Suprapubic skin (tissue), 4 donors: ENCODE data around the gene SKAP2. TPM values are rescaled to one million over a fixed set of nuclear protein-coding genes. Genes with fewer than 3 reads are reported as not detected.

Experiments used
- DNase-seq, 2 donors: peaks; one replicate each; pipeline ENCODE4 v3.0.0-alpha.2; 2019; ENCODE audit warnings: low spot score in 2 of 2
- H3K27ac ChIP-seq: fragments of 200-600 bp; sonication (generic); one replicate; pipeline ENCODE4 v1.5.1; 2019
- H3K27me3 ChIP-seq: fragments of 200-600 bp; sonication (generic); one replicate; pipeline ENCODE4 v1.5.1; 2019
- H3K36me3 ChIP-seq: fragments of 200-600 bp; sonication (generic); one replicate; pipeline ENCODE4 v1.5.1; 2019
- H3K4me1 ChIP-seq: fragments of 200-600 bp; sonication (generic); one replicate; pipeline ENCODE4 v1.5.1; 2019
- H3K4me3 ChIP-seq: fragments of 200-600 bp; sonication (generic); one replicate; pipeline ENCODE4 v1.5.1; 2019; ENCODE audit warnings: mild to moderate bottlenecking
- H3K9me3 ChIP-seq: fragments of 200-600 bp; sonication (generic); one replicate; pipeline ENCODE4 v1.5.1; 2019
- EP300 ChIP-seq: sonication (generic); formaldehyde crosslinking; IDR thresholded peaks from one replicate; pipeline ENCODE4 v1.6.1; 2017; ENCODE audit warnings: antibody characterized with exemption
- POLR2A ChIP-seq, 2 donors: fragments of 450-650 bp; IDR thresholded peaks; one replicate each; pipeline ENCODE4 v1.6.1; 2017; ENCODE audit warnings: antibody characterized with exemption in 2 of 2, mild to moderate bottlenecking in 2 of 2, moderate library complexity in 2 of 2
- POLR2AphosphoS5 ChIP-seq, 3 donors: sonication (generic); formaldehyde crosslinking; IDR thresholded peaks; one replicate each; pipeline ENCODE4 v1.6.1; 2017; ENCODE audit warnings: antibody characterized with exemption in 3 of 3
- WGBS: methylation state at CpG from one replicate; pipeline ENCODE4 v1.1.5; 2018; 5-methylcytosine and 5-hydroxymethylcytosine counted together
- total RNA-seq, 4 donors: library from RNA; depleted of rRNA; stranded (reverse); fragments of >200 nt; gene quantifications; one replicate each; pipeline ENCODE4 v1.1.0, GENCODE V29; 2016
- TF ChIP-seq, protein P1 (sequence below), 2 donors: fragments of 200-600 bp in 1 of 2; fragments of 450-650 bp in 1 of 2; sonication (generic) in 1 of 2; IDR thresholded peaks; one replicate each; pipeline ENCODE4 v1.5.1; 2016 to 2019; ENCODE audit warnings: antibody characterized with exemption in 2 of 2, mild to moderate bottlenecking in 1 of 2, moderate library complexity in 1 of 2

Gene SKAP2
- total RNA-seq, 4 donors from 2014 or later = 21.3 to 34.4 (median 23.9) TPM

DNA sequence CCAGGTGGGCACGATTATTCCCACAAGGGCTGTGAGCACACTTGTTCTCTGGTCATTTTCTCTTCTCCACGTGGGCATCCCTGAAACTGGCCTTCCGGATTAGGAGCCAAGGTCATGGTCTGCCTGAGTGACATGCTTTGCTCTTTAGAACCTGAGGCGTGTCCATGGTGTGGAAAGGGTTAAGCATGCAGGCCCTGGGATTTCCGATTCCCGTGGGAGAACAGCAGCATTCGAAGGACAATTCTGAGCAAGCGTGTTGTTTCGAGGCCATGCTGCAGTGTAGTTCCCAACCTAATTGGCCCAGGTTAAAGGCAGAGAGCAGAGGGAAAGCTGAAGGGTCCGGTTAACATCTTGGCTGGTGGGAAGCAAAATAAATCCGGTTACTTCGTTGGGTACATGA is 245.9 kb downstream of the SKAP2 start:
- TF ChIP-seq EP300 (no peak), POLR2AphosphoS5 (IDR thresholded peaks at IDR 0.05) (no peak), POLR2A (IDR thresholded peaks at IDR 0.05) (no peak)
- TF ChIP-seq, protein P1, sequence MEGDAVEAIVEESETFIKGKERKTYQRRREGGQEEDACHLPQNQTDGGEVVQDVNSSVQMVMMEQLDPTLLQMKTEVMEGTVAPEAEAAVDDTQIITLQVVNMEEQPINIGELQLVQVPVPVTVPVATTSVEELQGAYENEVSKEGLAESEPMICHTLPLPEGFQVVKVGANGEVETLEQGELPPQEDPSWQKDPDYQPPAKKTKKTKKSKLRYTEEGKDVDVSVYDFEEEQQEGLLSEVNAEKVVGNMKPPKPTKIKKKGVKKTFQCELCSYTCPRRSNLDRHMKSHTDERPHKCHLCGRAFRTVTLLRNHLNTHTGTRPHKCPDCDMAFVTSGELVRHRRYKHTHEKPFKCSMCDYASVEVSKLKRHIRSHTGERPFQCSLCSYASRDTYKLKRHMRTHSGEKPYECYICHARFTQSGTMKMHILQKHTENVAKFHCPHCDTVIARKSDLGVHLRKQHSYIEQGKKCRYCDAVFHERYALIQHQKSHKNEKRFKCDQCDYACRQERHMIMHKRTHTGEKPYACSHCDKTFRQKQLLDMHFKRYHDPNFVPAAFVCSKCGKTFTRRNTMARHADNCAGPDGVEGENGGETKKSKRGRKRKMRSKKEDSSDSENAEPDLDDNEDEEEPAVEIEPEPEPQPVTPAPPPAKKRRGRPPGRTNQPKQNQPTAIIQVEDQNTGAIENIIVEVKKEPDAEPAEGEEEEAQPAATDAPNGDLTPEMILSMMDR (IDR thresholded peaks at IDR 0.05) = no peak
- Histone ChIP-seq H3K27me3 (no peaks in the 10 kb centered on the region), H3K4me1 (no peaks in the 10 kb centered on the region), H3K27ac (no peak overlapping the region), H3K36me3 (no peaks in the 10 kb centered on the region), H3K4me3 (no peak overlapping the region), H3K9me3 (no peaks in the 10 kb centered on the region)
- WGBS = 71% methylated on average over 12 of the region's 12 CpGs
- DNase-seq = no peak

Other genes starting within 250 kb of the SKAP2 start
- 1 to 10 TPM; 2.5 to 4.0 (median 3.1) TPM for gene HOXA1, start 231.4 kb upstream of the SKAP2 start, total RNA-seq
- 1 to 10 TPM in 2 of 4 donors, under 1 TPM in 2; 0.34 to 4.2 (median 1.9) TPM for gene HOXA2, start 238.1 kb upstream of the SKAP2 start, total RNA-seq